K562 (cell line): ENCODE measurements around the gene ENHO.

ENCODE experiments used
- NFXL1 ChIP-seq: fragments of 450-650 bp; formaldehyde crosslinking; IDR thresholded peaks from 2 replicates; pipeline ENCODE4 v1.4.0; 2021; ENCODE audit warnings: mild to moderate bottlenecking
- ZNF639 ChIP-seq, 2 experiments: fragments of 200-800 bp in 1 of 2; sonication (Bioruptor generic) in 1 of 2; sonication (generic) in 1 of 2; formaldehyde crosslinking in 1 of 2; IDR thresholded peaks in 1 of 2; conservative IDR thresholded peaks in 1 of 2; 2 replicates each; pipeline versions ENCODE4 v1.5.0 to v1.6.1; 2016 to 2020; ENCODE audit warnings: missing compliant biosample characterization in 1 of 2, missing genetic modification characterization in 1 of 2, missing genetic modification reagents in 1 of 2

- no peak for TF ChIP-seq NFXL1
- no peak for TF ChIP-seq ZNF639 (CRISPR knock-in tag; conservative IDR thresholded peaks at IDR 0.05 in 1 of 2, IDR thresholded peaks at IDR 0.05 in 1 of 2)
Observed at GRCh38 chr9:34551751-34552605, 29.2 kb upstream of the ENHO start.
